MG63 (cell line): ENCODE data around the gene POU2F1. TPM values are rescaled to one million over a fixed set of nuclear protein-coding genes. Genes with fewer than 3 reads are reported as not detected.

Experiments used
- DNase-seq: peaks from one replicate; pipeline ENCODE4 v3.0.0-alpha.2; 2020
- H3K27me3 ChIP-seq: fragments of 250-450 bp; sonication (Bioruptor Pico); 2 replicates; pipeline ENCODE4 v1.5.1; 2020; ENCODE audit warnings: mild to moderate bottlenecking, moderate library complexity
- H3K36me3 ChIP-seq: fragments of 250-450 bp; sonication (Bioruptor Pico); 2 replicates; pipeline ENCODE4 v1.5.1; 2020; ENCODE audit warnings: mild to moderate bottlenecking, moderate library complexity
- H3K4me3 ChIP-seq: fragments of 250-450 bp; sonication (Bioruptor Pico); 2 replicates; pipeline ENCODE4 v1.5.1; 2020; ENCODE audit warnings: mild to moderate bottlenecking, moderate library complexity
- H3K9me3 ChIP-seq: fragments of 250-450 bp; sonication (Bioruptor Pico); 2 replicates; pipeline ENCODE4 v1.5.1; 2020; ENCODE audit warnings: mild to moderate bottlenecking, moderate library complexity
- total RNA-seq: library from RNA; depleted of rRNA; stranded (reverse); fragments of >200 nt; shearing (Covaris generic); gene quantifications from 2 replicates; pipeline ENCODE4 v1.2.3, GENCODE V29; 2014; ENCODE audit warnings: low replicate concordance; rRNA removed

The POU2F1 gene
- total RNA-seq: 3.9 and 5.5 TPM in 2 replicates

DNA sequence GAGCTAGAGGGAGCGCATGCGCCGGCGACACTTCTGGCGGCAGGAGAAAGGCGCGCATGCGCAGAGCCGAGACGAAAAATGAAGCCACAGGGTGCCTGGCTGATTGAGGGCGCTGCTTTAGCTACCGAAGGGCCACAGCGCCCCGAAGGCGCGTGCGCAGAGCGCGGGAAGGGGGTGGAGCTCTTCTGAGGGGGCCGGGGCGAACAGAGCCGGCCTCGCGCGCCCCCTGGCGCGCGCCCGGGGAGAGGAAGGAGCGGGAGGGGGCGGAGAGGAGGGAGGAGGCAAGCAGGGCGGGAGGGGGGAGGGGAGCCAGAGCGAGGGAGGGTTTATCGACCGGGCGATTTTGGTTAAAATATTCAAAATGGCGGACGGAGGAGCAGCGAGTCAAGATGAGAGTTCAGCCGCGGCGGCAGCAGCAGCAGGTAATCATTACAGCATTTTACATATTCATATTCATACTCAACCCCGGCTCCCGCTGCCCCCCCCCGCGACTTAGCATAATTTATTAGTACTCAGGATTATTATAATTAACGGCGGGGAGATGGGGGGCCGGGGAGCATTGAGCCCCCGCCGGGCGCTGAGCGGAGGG, at the start of gene POU2F1:
Gene POU2F1 (plus strand): TSS at position 350 of the 589 bp plus-strand sequence. CDS start 12 bp downstream, at position 362.
- H3K36me3 ChIP-seq: no peaks in the 10 kb centered on the region
- peak; percentile 96 for DNase-seq
- peak within 1 kb of the TSS; percentile 75 for H3K4me3 ChIP-seq
- no peaks in the 10 kb centered on the region for H3K27me3 ChIP-seq
- H3K9me3 ChIP-seq: no peaks in the 10 kb centered on the region

DNA sequence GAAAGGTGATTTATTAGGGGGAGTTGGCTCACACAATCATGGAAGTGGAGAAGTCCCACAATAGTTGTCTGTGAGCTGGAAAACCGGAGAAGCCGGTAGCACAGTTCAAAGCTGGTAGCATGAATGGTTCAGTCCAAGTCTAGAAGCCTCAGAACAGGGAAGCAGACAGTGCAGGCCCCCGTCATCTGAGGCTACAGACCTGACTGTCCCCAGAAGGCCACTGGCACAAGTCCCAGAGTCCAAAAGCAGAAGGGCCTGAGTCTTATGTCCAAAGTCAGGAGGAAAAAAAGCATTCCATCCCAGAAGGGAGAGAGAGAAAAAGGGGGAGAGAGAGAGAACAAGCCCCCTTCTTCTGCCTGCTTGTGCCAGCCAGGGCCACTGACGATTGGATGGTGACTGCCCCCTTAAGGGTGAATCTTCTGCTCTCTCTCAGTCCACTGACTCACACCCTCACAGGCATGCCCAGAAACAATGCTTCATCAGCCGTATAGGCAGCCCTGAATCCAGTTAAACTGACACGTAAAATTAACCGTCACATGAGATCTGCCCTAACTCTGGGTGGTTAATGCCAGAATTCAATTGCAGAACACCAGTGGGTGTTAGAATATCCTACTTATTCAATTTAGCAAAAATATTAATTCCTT, 49.3 kb upstream of the POU2F1 start:
- peaks cover 4% of the 10 kb centered on the region for H3K9me3 ChIP-seq
- H3K4me3 ChIP-seq: no peak overlapping the region
- peak; percentile 78 for DNase-seq
- H3K27me3 ChIP-seq: no peaks in the 10 kb centered on the region
- no peaks in the 10 kb centered on the region; the same call in 1 of the 2 replicates for H3K36me3 ChIP-seq

DNA sequence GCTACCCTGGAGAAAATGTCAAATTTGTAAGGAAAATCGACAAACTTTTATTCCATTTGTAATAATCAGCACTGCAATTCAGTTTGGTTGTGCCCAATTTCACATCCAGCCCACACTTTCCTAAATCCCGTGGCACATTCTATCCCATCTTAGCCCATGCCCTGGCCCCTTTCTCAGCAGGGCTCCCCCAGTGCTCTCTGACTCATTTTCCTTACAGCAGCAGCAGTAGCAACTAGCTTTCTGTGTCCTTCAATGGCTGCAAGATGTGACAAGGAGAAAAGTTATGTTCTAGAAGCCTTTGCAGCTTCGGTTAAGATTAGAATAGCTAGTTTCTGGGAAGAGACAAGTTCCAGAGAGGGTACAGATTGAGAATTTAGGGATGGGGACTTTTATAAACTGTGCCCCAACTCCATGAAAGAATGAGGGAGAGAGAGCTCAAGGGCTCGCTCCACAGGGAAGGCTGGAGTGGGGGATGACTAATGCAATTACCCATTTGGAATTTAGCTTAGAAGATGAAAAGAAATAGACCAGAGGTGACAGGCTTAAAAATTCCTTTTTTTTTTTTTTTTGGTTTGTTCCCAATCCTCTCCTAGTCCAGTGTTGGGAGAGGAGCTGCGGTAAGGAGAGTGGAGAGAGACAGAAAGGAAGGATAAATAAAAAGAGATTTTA, 47.0 kb upstream of the POU2F1 start:
- H3K4me3 ChIP-seq: no peak overlapping the region
- DNase-seq: peak; percentile 80
- no peaks in the 10 kb centered on the region for H3K9me3 ChIP-seq
- H3K27me3 ChIP-seq: no peaks in the 10 kb centered on the region
- no peaks in the 10 kb centered on the region; the same call in 1 of the 2 replicates for H3K36me3 ChIP-seq

DNA sequence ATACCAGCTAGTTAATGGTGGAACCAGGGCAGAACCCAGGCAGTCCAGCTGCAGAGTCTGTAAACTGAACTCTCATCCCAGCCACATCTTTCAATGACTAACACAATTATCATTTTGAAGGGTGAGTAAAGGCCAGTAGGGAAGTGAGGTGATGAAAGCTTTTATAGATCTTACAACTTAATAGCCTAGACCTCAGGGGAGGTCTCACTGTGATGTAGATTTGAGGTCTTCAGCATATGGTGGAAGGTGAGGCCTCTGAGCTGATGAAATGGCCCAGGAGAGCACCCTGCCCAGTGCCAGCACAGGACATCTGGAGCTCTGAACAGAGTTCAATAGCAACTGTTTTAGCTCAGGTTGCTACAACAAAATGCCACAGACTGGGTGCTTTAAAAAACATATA, 44.8 kb upstream of the POU2F1 start:
- no peaks in the 10 kb centered on the region for H3K27me3 ChIP-seq
- no peaks in the 10 kb centered on the region; the same call in 1 of the 2 replicates for H3K36me3 ChIP-seq
- no peaks in the 10 kb centered on the region for H3K9me3 ChIP-seq
- H3K4me3 ChIP-seq: no peak overlapping the region
- DNase-seq: no peak

DNA sequence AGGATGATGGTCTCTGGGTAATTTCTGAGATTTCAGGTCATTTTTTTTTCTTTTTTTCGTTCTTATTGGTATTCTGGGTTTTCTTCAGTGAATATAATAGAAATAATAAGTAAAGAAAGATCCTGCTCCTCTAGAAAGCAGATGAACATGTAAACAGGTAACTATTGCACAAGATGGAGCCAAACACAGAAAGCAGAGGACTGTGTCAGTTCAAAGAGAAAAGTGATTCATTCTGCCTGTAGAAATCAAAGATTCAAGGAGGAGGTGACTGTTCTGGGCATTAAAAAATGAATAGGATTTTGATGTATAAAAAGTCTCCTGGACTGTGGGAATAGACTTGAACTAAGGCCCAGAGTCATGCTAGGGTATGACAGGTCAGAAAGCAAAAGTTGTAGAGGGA, 41.9 kb upstream of the POU2F1 start:
- no peak for DNase-seq
- H3K9me3 ChIP-seq: no peaks in the 10 kb centered on the region
- H3K27me3 ChIP-seq: no peaks in the 10 kb centered on the region
- no peak overlapping the region for H3K4me3 ChIP-seq
- H3K36me3 ChIP-seq: no peaks in the 10 kb centered on the region; the same call in 1 of the 2 replicates

DNA sequence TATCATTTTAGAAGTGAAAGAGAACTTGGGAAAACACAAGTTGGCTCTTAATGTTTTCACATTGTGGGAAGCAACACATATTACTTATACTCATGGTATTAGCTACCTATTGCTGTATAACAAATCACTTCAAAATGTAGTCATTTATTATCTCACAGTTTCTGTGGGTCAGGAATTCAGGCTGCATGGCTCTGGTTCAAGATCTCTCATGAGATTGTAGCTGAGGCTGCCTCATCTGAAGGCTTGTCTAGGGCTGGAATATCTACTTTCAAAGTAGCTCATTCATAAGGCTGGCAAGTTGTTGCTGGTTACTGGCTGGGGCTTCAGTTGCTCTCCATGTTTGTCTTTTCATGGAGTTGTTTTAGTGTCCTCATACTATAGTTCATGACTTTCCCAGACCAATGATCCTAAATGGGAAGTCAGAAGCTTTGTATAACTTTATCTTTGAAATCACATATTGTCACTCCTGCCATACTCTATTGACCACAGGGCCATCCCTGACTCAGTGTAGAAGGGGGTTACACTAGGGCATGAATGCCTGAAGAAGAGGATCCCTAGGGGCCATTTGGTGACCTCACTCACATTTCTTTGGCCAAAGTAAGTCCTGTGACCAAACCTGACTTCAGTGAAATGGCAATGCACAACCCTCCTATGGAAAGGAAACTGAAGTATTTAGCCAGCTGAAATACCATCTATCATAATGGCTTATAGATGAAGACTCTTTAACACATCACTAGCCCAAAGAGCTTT, 37.9 kb upstream of the POU2F1 start:
- Histone ChIP-seq H3K27me3 (no peaks in the 10 kb centered on the region), H3K4me3 (no peak overlapping the region), H3K9me3 (no peaks in the 10 kb centered on the region), H3K36me3 (no peaks in the 10 kb centered on the region)
- DNase-seq: no peak

DNA sequence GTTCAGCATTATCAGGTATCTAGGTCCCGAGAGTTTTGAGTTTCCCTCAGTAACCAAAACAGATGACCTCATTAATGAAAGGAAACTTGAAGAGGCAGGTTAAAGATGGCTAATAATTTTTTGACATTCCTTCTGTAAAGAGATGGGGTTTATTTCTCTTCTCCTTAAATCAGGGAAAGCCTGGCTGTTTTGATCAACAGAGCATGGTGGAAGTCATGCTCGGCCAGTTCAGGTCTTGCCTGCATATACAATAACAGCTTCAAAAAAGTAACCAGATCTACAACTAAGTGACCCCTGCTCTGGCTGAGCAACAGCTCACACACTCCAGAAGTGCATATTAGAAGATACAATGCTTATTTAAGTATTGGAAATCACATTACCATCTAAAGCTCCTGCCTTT, 36.6 kb upstream of the POU2F1 start:
- Histone ChIP-seq H3K9me3 (no peaks in the 10 kb centered on the region), H3K36me3 (no peaks in the 10 kb centered on the region), H3K4me3 (no peak overlapping the region), H3K27me3 (no peaks in the 10 kb centered on the region)
- DNase-seq: no peak

DNA sequence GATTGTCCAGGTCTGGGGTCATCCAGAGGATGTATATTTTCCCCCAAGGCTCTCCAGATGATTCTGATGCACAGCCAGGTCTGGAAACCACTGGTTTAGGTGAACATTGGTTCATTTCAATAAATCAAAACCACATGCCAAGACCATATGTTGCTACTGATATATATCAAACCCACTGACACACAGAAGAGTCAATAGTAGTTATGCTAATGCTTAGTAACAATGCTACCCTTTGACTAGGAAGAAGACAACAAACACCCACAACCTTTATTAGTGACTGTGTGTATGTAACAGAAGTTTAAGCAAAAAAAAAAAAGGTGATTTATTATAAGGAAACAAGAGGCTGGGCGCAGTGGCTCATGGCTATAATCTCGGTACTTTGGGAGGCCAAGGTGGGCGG, 35.6 kb upstream of the POU2F1 start:
- Histone ChIP-seq H3K9me3 (no peaks in the 10 kb centered on the region), H3K27me3 (no peaks in the 10 kb centered on the region), H3K4me3 (no peak overlapping the region), H3K36me3 (no peaks in the 10 kb centered on the region)
- DNase-seq: no peak

DNA sequence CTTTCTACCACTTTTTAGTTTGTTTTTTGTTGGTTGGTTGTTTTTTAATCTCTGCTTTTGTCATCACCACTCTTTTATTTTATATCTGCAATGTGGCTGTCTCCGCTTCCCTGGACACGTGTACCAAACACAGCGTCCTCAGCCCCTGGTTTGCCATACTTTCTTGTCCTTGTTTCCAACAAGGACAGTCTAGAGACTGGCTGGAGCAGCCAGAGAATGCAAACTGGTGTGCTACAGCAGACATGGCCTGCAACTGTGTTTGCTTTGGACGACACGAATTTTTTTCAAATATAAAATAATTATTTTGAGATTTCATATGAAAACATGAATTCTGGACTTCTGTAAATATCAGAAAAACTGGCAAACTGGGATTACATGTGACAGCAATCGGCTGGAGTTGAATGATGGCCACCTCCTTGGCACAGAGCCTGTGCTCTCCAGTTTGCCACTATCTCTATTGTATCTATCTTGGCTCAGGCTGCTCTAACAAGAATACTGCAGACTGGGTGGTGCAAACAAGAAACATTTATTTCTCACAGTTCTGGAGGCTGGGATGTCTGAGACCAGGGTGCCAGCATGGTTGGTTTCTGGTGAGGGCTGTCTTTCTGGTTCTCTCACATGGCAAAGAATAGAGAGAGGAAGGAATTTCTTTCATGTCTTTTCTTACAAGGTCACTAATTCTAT, 34.6 kb upstream of the POU2F1 start:
- Histone ChIP-seq H3K9me3 (no peaks in the 10 kb centered on the region), H3K4me3 (no peak overlapping the region), H3K36me3 (no peaks in the 10 kb centered on the region), H3K27me3 (no peaks in the 10 kb centered on the region)
- DNase-seq: no peak

DNA sequence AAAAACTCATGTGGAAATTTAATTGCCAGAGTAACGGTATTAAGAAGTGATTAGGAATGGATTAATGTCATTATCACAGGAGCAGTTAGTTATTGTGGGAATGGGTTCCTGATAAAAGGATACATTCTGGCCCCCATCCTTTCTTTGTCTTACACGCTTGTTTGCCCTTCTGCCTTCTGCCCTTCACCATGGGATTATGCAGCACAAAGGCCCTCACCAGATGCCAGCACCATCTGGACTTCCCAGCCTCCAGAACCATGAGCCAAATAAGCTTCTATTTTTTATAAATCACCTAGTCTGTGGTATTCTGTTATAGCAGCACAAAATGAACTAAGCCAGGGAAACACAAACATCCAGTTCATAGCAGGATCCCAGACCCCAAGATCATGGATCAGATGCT, 33.9 kb upstream of the POU2F1 start:
- no peak for DNase-seq
- no peaks in the 10 kb centered on the region for H3K27me3 ChIP-seq
- H3K4me3 ChIP-seq: no peak overlapping the region
- no peaks in the 10 kb centered on the region for H3K36me3 ChIP-seq
- no peaks in the 10 kb centered on the region for H3K9me3 ChIP-seq

DNA sequence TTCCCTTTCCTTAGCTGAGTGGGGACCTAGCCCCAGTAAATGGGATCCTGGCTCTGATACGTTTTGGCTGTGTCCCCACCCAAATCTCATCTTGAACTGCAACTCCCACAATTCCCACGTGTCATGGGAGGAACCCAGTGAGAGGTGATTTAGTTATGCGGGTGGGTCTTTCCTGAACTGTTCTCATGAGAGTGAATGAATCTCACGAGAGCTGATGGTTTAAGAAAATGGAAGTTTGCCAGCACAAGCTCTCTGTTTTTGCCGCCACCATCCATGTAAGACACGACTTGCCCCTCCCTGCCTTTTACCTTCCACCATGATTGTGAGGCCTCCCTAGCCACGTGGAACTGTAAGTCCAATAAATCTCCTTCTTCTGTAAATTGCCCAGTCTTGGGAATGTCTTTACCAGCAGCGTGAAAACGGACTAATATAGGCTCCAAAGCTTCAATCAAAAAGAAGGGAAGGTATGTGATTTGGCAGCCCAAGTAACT, 29.9 kb upstream of the POU2F1 start:
- no peaks in the 10 kb centered on the region for H3K27me3 ChIP-seq
- no peak for DNase-seq
- H3K9me3 ChIP-seq: no peaks in the 10 kb centered on the region
- no peak overlapping the region for H3K4me3 ChIP-seq
- H3K36me3 ChIP-seq: no peaks in the 10 kb centered on the region

DNA sequence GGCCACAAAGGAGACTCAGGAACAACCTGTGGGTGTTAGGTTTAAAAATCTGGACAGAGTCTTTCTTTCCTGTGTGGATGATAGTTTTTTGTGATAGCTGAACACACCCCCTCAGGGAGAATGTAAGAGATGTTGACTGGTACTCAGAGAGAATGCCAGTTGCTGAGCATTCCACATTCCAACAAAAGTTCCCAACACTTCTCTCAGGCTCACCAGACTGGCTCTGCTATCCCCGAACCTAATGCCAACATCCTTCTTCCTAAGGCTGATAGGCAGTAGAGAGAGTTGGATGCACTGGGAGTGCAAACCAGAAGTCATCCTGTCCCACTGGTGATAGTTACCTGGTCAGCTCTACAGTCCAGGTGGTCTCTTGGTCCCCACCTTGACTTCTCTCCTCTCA, 28.7 kb upstream of the POU2F1 start:
- no peaks in the 10 kb centered on the region for H3K36me3 ChIP-seq
- DNase-seq: no peak

DNA sequence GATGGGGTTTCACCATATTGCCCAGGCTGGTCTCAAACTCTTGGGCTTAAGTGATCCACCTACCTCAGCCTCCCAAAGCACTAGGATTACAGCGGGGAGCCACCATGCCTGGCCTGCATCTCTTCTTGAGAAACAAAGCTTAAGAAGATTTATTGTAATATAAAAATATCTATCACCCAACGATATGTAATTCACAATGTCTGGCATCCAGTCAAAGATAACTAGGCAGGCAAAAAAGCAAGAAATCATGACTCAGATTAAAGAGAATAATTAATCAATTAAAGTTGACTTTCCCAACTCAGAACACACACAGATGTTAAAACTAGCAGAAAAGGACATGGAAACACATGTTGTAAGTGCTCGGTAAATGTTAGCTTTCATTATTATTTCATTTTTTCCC, 26.5 kb upstream of the POU2F1 start:
- H3K36me3 ChIP-seq: no peaks in the 10 kb centered on the region
- no peaks in the 10 kb centered on the region for H3K27me3 ChIP-seq
- H3K9me3 ChIP-seq: no peaks in the 10 kb centered on the region
- DNase-seq: no peak
- no peak overlapping the region for H3K4me3 ChIP-seq

More for the DNA sequence above, 28.7 kb upstream of the POU2F1 start:
- Histone ChIP-seq H3K9me3 (no peaks in the 10 kb centered on the region), H3K27me3 (no peaks in the 10 kb centered on the region), H3K4me3 (no peak overlapping the region)

DNA sequence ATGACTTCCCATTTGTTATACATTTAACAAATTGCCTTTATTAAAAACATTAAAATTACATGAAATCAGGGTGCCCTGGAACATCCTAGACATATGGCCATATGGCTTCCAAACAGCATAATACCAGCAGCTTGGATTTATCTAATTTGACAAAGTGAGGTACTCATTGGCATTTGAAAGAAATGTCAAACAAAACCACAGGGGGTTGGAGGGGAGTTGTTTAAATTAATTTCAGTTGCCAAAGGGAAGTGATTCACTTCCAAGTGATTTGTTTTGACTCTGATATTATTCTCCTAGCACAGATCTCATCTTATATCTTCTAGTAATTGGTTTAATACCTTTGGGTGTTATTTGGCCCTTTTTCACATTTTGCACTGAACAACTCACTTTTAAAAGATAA, 24.5 kb upstream of the POU2F1 start:
- Histone ChIP-seq H3K4me3 (no peak overlapping the region), H3K9me3 (no peaks in the 10 kb centered on the region), H3K27me3 (no peaks in the 10 kb centered on the region), H3K36me3 (no peaks in the 10 kb centered on the region)
- no peak for DNase-seq

DNA sequence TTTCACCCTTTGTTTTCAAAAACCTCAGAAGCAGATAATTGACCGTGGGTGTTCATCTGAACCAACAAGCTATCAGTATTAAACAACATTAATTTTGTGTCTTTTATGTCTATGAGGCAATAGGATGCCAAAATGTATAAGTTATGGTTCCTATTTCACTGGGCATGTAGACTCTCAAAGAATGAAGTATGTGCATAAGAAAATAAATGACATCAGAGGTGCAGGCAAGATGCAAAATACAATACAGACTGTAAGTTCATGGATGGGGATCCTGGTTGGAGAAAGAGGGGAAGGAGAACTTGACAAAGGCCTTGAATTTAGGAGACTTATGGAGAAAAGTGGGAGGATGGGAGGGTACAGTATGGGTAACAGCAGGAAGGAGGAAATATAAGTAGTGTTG, 23.4 kb upstream of the POU2F1 start:
- DNase-seq: no peak
- no peak overlapping the region for H3K4me3 ChIP-seq
- no peaks in the 10 kb centered on the region for H3K9me3 ChIP-seq
- no peaks in the 10 kb centered on the region for H3K27me3 ChIP-seq
- no peaks in the 10 kb centered on the region for H3K36me3 ChIP-seq

DNA sequence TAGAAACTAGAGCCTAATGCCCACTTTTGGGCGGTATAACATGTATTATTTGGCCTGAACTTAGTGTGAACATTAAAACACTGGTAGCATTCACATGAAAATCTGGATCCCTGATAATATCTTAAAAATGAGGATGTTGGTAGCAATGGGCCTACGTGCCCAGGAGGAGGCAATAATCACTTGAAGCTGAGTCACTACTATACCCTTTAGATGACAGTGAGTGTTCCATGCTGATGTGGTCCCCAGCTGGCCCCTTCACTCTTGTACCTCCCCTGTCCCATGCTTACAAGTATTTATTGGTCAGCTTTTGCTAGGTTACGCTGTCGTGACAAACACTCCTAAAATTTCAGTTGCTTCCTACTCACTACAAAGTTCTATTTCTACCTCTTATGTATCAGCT, 23.0 kb upstream of the POU2F1 start:
- no peak overlapping the region for H3K4me3 ChIP-seq
- no peaks in the 10 kb centered on the region for H3K36me3 ChIP-seq
- H3K27me3 ChIP-seq: no peaks in the 10 kb centered on the region
- DNase-seq: no peak
- H3K9me3 ChIP-seq: no peaks in the 10 kb centered on the region
